ENCODE results near the gene KLF9.

- TF ChIP-seq CTCF (IDR thresholded peaks at IDR 0.05), result no peak
- no peak for TF ChIP-seq EP300 (IDR thresholded peaks at IDR 0.05; ENCODE audit: borderline replicate concordance in 1 of 2, low read depth in 1 of 2, low read length in 1 of 2)
- TF ChIP-seq JUND (IDR thresholded peaks at IDR 0.05), result no peak
- no peak for TF ChIP-seq PBX3 (IDR thresholded peaks at IDR 0.05)
- TF ChIP-seq EZH2phosphoT487 (IDR thresholded peaks at IDR 0.05; ENCODE audit: borderline replicate concordance, low read depth), result no peak
- no peak for TF ChIP-seq CHD2 (IDR thresholded peaks at IDR 0.05; ENCODE audit: low read length, partially characterized antibody)
- no peak for TF ChIP-seq MEF2A (IDR thresholded peaks at IDR 0.05; ENCODE audit: borderline replicate concordance, low read depth)
Measured at GRCh38 chr9:70427161-70427945, 12.9 kb upstream of the KLF9 start.
